Stimulated activated CD4-positive, alpha-beta T cell treated with anti-CD3 and anti-CD28 coated beads, Interleukin-12 subunit alpha, Interleukin-12 subunit beta, amount 100 ng/mL, for 24 hours (primary cell): ENCODE measurements around the gene GFI1.
A peak's percentile ranks its signal among the peaks of the same experiment; 100 is the strongest.
"Not testable (repeated sequence)": the region's sequence is repeated elsewhere in the genome, so short reads cannot be mapped to it uniquely, and the experiment has no call there.

Experiments
- DNase-seq, 2 experiments: peaks; one replicate each; pipeline ENCODE4 v3.0.0-alpha.2; 2020; ENCODE audit warnings: low read depth in 2 of 2

GFI1 gene

DNA sequence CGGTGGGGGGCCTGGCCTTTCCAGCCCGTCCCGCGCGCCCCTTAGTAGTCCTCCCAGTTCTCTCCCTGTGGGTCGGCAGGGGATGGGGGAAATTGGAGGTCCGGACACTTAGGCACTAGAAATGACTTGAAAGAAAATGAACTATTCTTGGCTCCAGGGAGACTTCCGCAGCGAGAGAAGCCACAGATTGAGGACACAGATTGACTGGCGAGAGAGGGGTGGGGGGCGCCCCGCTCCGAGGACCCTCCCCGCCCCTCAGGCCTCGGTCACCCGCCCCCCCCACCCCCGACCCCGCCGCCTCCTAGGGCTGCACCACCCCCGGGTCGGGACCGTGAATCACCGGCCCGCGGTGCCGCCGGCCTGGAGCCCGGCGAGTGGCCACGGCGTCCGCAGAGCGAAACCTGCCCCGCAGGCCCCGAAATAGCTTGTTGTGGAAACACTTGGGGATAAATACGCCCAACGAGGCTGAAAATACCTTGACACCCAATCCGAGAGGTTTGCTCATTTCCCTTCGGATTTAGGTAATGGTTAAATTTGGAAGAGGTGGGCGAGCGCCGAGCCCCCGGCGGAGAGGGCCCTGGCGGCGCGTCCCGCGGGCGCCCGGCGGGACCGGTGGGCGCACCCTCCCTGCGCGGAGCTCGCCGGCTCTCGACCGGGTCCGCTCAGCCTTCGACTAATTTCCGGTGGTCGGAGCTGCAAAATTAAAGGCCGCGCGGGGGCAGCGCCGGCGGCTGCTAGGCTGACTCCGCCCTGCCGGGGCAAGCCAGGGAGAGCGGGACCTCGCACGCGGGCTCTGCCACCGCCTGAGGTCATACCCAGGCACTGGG lies at the start of gene GFI1:
Gene GFI1, minus strand, starts transcription at position 675 of the 827 bp plus-strand sequence. CDS start 3,438 bp downstream, outside the sequence.
- peak; percentile 53 to 70 for DNase-seq

- DNase-seq, result not testable (repeated sequence)
These were observed 45.6 kb upstream of the GFI1 start for GRCh38 chr1:92532371-92532770.

GRCh38 chr1:92531939-92532338 lies 45.2 kb upstream of the GFI1 start:
- not testable (repeated sequence) for DNase-seq

DNA sequence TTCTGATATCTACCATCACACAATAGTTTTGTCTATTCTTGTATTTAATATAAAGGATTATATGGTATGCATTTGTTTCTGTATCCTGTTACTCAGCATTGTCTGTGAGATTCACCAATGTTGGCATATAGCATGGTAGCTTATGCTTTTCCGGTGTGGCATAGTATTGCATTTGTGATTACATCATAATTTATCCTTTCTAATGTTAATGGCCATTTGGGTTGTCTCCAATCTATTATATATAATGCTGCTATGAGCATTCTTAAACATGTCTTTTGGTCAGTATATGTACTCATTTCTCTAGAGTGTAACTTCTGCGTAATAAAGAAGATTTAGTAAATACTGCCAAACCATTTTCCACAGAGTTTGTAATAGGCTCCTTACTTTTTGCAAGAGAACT lies 40.9 kb upstream of the GFI1 start:
- DNase-seq, result no peak

- not testable (repeated sequence) for DNase-seq
These were observed 38.3 kb upstream of the GFI1 start for GRCh38 chr1:92524944-92525590.

- no peak for DNase-seq
These were observed 32.3 kb upstream of the GFI1 start for GRCh38 chr1:92519043-92519442.

GRCh38 chr1:92516574-92516973 lies 29.8 kb upstream of the GFI1 start:
- no peak for DNase-seq

GRCh38 chr1:92515796-92516201 lies 29.1 kb upstream of the GFI1 start:
- DNase-seq, result no peak

- DNase-seq, result no peak
These were observed 24.8 kb upstream of the GFI1 start for GRCh38 chr1:92511541-92511940.

DNA sequence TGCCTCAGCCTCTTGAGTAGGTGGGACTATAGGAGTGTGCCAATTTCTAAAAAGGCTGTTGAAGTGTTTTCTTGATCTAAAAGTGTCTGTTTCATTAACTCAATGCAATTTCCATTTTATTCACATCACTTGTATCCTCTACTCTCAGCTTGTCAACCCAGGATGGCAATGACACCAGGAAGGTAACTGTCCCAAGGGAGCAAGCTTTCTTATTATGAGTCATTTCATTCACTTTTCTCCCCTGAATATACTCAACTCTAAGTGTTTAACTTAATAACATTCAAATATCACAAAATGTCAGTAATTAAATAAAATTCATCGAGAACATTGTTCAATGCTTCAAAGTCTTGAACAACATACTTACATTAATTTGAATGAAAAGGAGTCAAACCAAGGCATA lies 22.9 kb upstream of the GFI1 start:
- no peak for DNase-seq

DNA sequence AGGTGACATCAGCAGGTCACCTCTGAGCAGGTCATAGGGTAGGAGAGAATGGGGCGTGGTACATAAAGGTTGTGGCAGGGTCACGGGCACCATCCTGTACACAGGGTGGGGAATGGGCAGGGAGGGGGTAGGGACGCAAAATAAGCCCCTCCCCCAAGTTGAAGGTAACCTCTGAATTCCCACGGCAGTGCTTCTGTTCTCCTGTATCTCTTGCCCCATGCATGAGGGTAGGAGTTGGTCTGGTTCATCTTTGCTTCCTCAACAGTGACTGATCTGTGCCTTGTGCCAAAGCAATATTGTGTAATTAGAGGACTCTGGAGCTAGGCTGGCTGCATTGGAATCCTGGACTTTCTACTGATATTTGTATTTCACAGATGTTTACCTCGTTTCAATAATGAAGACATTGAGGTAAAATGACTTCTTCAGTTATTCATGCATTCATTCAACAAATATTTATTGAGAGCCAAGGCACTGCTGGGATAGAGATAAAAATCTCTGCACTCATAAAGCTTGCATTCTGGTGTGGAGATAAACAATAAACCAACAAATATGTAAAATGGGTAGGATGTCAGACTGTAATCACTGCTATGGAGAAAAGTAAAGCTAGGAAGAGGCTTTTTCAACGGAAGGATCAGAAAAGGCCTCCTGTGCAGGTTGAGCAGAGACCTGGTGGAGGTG lies 18.4 kb upstream of the GFI1 start:
- DNase-seq, result no peak

- DNase-seq, result no peak
These were observed 17.7 kb upstream of the GFI1 start for GRCh38 chr1:92504291-92505014.

- no peak for DNase-seq
These were observed 17.2 kb upstream of the GFI1 start for GRCh38 chr1:92503926-92504285.

- DNase-seq, result no peak
These were observed 16.6 kb upstream of the GFI1 start for GRCh38 chr1:92503043-92503925.

DNA sequence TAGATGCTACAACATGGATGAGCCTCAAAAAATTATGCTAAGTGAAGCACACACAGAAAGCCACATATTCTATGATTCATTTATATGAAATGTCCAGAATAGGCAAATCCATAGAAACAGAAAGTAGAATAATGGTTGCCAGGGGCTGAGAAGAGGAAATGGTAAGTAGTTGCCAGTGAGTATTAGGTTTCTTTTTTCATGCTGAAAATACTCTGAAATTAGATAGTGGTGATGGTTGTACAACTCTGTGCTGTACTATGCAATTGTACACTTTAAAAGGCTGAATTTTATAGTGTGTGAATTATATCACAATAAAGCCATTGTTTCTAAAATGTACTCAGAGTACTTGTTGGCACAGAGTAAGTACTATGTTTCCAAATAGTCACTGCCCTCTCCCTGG lies 15.5 kb upstream of the GFI1 start:
- DNase-seq, result no peak

DNA sequence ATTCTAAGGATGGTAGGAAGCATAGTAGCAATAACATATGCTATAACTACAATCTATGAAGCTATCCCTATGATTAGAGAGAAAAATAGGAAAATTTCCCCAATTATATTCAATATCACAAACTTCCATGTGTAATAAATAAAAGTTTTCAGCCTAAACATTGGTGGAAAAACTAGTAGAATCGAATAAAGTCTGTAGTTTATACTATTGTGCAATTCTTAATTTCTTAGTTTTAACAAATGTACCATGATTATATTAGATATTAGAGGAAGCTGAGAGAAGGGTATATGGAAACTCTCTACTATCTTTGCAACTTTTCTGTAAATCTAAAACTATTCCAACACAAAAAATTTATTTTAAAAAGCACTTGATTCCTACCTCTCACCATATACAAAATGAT lies 13.8 kb upstream of the GFI1 start:
- no peak for DNase-seq

GRCh38 chr1:92495392-92496063 lies 8.8 kb upstream of the GFI1 start:
- DNase-seq, result no peak

DNA sequence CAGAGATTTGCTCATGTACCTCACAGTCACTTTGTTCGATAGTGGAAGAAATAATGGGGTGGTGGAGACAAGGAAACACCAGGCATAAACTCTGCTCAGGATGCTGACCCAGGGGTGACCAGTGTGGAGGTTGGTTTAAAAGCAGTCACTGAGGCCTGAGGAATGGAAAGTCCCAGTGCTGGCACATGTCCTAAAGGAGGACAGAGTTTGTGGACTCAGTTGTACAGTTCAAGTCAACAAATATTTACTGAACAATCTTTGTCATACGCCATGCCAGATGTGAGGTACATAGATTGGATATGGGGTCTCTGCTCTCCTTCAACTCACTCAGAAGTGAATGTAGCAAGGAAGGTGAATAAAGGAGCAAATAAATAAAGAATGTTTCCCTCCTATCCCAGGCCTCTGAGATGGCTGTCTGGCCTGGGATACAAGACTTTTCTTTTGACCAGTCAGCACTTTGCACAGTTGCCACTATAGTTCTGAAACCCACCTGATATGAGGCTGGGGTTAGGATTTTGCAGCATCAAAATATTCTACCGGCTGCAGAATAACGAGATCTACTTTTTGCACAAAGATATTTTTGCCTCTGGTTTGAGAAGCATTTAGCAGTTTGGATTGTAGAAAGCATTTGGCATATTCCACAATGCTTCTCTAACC lies 7.9 kb upstream of the GFI1 start:
- DNase-seq, result no peak

- no peak for DNase-seq
These were observed 6.4 kb upstream of the GFI1 start for GRCh38 chr1:92493139-92493538.

DNA sequence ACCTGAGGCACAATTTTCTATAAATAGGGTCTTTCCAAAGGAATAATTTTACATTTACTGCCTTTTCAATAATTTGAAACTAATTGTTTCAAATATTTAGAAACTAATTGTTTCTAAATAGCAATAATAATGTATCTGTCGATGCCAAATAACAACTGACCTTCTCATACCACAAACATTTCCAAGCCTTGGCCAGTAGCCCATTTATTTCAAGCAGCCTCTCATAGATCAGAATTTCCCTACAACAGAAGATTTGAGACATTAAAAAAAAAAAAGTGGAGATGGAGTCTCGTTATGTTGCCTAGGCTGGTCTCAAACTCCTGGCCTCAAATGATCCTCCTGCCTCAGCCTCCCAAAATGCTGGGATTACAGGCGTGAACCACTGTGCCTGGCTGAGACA lies 2.1 kb upstream of the GFI1 start:
- DNase-seq, result no peak
